Raji (cell line): ENCODE measurements around the gene FAT2.

Source experiments
- POLR2A ChIP-seq: IDR thresholded peaks from 2 replicates; pipeline ENCODE4 v1.6.1; 2011; ENCODE audit warnings: low read depth, low read length, control low read depth; ENCODE audit not compliant: insufficient read depth

Gene FAT2

DNA sequence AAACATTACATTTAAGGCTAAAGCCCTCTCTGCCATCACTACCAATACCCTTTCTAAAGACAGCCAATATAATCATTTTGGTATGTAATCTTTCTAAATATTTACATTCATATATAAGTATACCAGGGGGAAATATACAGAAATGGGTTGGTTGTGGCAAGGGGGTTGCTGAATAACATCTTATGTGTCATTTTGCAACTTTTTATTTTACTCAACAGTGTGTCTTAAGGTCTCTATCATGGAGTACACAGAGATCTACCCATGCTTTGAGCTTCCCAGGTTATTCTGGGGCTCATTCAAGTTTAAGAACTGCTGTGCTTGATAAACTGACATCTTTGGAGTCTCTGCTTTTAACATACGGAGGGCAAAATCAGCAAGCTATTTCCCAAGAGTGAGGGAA, 7.4 kb upstream of the FAT2 start:
- no peak for TF ChIP-seq POLR2A

DNA sequence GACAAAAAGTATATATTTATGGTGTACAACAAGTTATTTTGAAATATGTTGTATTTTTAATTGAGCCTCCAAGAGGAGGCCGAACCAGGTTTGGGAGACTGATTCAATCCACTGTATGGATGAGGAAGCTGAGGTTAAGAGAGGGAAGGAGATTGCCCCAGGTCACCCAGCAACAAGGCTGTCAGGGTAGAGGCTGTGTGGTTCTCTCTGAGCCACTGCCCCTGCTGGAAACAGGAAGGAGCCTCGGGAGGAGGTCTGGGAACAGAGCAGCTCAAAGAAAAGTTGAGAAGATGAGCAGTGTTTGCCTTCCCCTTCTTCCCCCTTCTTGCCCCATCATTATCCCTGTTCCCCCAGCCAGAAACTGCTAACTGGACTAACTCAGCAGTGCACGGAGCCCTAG, 6.6 kb upstream of the FAT2 start:
- no peak for TF ChIP-seq POLR2A

DNA sequence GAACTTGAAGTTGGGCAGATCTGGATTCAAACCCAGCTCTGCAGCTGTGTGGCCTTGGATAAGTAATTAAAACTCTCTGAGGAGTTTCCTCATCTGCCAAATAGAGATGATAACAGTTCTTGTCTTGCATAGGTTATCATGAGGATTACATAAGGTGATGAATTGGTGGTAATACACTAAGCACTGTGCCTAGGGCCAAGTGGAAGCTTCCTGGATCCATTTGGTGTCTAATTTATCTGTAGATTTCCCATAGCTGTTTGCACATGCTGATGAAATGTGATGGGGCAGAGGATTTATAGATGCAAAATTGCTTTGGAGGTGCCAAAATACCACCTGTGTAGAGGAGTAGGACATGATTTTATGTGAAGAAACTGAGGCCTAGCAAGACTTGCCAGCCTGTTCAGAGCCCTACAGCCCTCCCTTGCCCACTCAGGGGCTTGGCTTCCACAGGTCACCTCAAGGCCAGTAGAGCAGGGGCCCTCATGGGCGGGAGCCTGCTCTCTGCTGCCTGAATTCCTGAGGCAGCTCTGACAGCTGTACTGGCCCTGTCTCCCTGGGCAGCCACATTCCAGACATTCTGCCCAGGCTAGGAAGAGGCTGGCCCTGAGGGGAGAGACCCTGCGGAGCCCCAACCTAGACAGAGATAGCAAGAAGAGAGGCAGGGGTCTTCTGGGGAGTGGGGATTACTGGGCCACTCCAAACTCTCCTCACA, 5.9 kb upstream of the FAT2 start:
- no peak for TF ChIP-seq POLR2A

GRCh38 chr5:151595411-151595826, 4.3 kb upstream of the FAT2 start:
- TF ChIP-seq POLR2A, result no peak

DNA sequence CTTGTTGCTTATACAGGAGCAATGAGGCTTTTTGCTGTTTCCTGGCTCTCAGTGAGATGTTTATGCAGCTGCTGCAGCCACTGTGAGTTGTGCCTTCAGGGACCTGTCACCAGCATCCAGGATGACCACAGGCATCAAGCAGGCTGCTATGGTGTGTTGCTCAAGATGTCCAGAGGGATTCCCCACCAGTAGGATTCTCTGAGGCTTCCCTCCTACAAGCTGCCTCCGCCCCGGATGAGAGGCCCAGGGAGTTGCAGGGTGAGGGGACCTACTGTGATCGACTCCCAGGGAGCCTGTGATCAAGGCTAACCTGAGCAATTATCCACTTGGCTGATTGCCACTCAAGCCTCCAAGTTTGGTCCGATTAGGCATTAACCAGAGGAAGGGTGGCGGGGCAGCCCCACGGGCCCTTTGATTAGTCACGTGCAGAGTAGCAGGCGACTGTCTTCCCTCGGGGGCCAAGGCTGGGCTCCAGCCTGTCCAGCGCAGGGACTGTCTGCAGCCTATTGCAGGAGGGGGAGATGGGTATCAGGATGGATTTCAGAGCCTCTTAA, 1.8 kb upstream of the FAT2 start:
- TF ChIP-seq POLR2A, result no peak

DNA sequence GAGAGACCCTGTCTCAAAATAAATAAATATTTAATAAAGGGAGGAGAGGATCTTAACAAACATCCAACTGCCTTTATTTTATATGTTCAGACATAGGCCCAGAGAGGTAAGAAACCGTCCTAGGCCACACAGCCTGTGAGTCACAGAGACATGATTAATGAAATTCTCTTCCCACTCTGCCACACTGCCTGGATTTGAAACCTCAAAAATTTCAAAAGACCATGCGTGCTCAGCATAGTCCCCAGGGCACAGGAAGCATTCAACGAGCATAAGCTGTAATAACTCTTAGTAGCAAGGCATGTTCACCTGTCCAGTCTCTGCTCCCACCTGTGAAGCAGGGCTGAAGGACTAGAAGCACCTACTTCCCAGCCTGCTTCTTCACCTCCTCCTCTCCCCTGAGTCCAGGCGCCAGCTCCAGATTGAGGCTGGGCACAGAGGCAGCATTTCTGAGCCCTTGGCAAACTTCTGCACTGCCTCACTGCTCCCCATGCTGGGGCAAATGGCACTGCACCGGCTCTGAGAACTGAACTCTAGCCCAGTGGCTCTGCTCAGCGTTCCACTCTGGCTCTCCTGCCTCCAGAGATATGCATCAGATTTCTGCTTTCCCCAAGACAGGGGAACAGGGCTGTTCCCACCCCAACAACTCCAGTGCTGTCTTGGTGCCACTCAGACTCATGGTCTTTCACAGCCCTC, 1.1 kb downstream of the FAT2 start:
- TF ChIP-seq POLR2A, result no peak

DNA sequence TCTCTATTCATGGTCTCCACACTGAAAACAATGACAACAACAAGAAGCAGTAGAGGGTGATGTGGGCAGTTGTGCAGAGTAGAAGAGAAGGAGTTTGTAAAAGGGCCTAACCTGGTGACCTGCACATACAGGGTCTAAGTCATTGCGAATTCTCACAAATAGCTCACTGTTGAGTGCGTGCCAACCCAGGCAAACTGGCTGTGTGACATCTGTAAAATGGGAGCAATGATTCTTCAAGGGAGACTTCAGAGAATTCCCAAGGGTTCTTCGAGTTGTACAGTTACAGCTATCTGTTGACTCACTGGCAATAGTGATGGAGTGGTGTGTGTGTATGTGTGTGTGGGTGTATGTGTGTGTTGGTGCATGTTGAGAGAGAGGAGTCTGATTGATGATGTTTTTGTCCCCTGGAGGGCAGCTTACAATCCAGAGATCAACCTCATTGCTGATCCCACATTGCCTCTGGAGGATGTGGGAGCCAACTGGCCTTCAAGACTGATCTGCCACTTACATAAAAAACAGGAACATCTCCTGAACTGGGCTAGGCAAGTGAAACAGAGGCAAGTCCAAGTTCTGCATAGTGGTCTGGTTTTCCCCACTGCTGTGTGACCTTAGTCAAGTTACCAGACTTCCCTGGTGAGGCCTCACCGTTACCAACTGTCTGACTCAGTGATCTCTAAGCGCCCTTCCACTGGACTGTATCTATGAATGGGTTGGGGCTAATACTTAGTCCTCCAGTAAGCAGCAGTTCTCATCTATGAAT, 3.2 kb downstream of the FAT2 start:
- no peak for TF ChIP-seq POLR2A

GRCh38 chr5:151585970-151586369, 5.2 kb downstream of the FAT2 start:
- TF ChIP-seq POLR2A, result no peak

DNA sequence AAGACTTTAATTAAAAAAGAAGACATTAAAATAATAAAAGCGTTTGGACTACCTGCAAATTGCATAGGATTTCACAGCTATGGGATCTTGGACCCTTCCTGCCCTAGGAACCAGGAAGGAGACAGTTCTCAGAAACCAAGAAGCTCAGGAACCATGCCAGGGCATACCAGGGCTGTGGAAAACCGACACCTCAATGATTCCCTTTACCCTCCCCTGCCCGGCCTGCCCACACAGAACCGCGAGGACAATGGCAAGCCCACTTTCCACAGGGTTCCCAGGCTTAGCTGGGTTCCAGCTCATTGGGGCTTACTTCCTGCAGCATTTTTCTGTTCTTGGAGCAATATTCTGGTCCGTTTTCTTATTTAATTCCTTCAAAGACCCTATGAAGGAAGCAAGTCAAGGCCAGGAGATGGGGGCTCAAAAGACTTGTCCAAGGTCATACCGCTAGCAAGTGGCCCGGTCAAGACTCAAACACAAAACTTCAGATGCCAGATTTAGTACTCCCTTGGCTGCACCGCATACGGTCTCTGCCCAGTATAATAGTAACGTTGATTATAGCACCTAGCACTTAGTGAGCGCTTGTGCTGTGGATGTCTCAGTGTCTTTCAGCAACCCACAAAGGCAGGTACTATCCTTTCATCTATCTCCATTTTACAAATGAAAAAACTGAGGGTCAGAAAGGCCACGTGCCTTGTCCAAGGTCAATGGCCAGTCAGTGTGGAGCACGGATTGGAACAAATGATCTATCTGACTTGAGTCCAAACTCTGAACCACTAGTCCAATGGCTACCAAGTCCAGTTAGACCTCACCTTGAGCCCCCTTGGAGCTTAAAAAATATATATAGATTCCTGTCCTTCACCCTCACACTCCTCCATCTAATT, 6.8 kb downstream of the FAT2 start:
- TF ChIP-seq POLR2A, result no peak

DNA sequence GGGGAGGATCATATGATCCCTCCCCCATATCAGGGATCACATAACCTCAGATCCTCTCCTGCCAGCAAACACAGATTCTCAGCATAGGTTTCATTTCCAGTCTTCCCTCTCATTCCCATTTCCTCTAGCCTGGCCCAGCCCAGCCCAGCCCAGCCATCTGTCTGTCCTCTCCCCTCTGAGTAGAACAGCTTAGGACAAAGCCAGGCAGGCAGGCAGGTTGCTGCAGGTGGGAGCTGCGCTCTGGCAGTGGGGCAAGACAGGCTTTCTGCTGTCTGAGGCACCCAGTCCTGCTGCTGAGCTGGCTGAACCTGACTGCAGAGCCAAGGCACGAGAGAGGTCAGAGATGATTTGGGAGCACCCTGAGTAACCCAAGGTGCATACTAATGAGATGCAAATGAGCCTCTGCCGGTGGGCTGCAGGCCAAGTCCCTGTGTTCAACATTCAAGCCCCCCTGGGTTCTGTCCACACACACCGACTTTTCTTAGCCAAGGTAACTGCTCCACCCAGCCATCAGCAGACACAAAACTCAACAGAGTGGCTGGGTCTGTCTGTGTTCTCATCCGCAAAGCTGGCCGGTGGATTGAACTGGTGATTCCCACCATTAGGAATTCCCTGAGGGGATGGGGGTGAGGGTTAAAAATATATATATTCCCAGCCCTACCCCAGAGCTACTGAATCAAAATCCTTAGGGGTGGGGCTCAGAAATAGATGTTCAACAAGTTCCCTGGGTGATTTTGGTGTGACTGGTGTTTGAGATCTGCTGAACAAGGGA, 9.1 kb downstream of the FAT2 start:
- no peak for TF ChIP-seq POLR2A

DNA sequence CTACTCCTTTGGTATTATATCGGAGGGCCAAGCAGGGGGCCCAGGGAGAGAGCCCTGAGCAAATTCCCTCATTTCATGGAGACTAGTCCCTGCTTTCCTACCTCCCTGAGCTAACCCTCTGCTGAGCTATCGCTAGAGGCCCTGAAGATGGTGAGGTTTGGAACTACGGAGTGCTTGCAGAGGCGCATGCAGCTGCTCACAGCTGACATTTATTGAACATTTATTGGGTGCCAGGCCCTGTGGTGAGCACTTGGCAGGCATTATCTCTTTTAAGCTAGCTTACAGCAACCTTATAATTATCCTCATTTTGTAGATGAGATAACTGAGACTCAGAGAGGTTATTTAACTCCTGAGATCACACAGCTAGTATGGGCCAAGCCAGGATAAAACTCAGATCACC, 9.8 kb downstream of the FAT2 start:
- no peak for TF ChIP-seq POLR2A

DNA sequence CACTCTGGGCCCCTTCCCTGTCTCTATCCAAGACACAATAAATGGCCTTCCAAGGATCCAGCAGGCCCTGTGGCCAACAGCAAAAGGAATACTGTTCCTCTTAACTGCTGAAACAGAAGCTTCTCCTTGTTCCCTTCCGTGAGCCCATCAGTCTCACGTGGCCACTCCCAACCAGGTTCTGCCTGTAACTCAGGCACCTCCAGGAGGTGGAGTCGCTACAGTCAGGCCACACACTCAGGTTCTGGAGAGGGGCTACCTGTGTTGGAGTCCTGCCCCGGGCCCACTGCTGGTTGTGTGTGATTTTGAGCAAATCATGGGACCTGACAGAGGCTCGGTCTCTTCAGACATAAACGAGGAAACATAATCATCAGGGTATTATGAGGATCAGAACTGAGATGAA, 10.3 kb downstream of the FAT2 start:
- no peak for TF ChIP-seq POLR2A

GRCh38 chr5:151580239-151580638, 10.9 kb downstream of the FAT2 start:
- TF ChIP-seq POLR2A, result no peak
